Kidney epithelial cell (primary cell): ENCODE results near the gene ANKHD1. TPM values are rescaled to one million over a fixed set of nuclear protein-coding genes. Genes with fewer than 3 reads are reported as not detected.

Experiments used
- DNase-seq: peaks from one replicate; pipeline ENCODE4 v3.0.0-alpha.2; 2010; ENCODE audit warnings: low read depth
- H3K27me3 ChIP-seq: 2 replicates; pipeline ENCODE4 v1.6.0; 2011; ENCODE audit warnings: low read length; ENCODE audit not compliant: control insufficient read depth, insufficient read depth
- H3K36me3 ChIP-seq: 2 replicates; pipeline ENCODE4 v1.5.1; 2011; ENCODE audit warnings: low read length; ENCODE audit not compliant: control insufficient read depth, insufficient read depth
- H3K4me3 ChIP-seq: 2 replicates; pipeline ENCODE4 v1.5.1; 2011; ENCODE audit warnings: low read depth, mild to moderate bottlenecking, control low read depth, low read length
- total RNA-seq: library from RNA; depleted of rRNA; stranded (reverse); fragments of >200 nt; gene quantifications from 2 replicates; pipeline ENCODE4 v1.2.3, GENCODE V29; 2015
- TF ChIP-seq, protein P1 (sequence below): IDR thresholded peaks from 2 replicates; pipeline ENCODE4 v1.5.1; 2011; ENCODE audit warnings: mild to moderate bottlenecking, moderate library complexity, low read length, control low read depth, inconsistent platforms; ENCODE audit not compliant: insufficient read depth, poor library complexity, severe bottlenecking

ANKHD1 gene
- total RNA-seq, 1 donor from 2014 or later, result 80.4 TPM

DNA sequence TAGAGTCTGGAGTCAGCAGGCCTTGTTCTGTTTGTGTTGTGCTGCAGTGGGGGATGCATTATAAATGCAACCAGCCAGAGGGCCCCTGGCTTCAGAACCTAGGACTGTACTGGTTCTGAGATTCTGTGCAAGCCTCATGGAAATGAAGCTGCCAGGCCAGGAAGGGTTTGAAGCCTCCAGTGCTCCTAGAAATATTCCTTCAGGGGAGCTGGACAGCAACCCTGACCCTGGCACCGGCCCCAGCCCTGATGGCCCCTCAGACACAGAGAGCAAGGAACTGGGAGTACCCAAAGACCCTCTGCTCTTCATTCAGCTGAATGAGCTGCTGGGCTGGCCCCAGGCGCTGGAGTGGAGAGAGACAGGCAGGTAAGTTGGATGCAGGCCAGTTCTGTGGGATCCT lies 41.5 kb upstream of the ANKHD1 start, which contains the start of gene SLC4A9:
Gene SLC4A9 (plus strand): TSS at position 94 of the 400 bp plus-strand sequence. CDS start 43 bp downstream, at position 137.
- TF ChIP-seq, protein P1, sequence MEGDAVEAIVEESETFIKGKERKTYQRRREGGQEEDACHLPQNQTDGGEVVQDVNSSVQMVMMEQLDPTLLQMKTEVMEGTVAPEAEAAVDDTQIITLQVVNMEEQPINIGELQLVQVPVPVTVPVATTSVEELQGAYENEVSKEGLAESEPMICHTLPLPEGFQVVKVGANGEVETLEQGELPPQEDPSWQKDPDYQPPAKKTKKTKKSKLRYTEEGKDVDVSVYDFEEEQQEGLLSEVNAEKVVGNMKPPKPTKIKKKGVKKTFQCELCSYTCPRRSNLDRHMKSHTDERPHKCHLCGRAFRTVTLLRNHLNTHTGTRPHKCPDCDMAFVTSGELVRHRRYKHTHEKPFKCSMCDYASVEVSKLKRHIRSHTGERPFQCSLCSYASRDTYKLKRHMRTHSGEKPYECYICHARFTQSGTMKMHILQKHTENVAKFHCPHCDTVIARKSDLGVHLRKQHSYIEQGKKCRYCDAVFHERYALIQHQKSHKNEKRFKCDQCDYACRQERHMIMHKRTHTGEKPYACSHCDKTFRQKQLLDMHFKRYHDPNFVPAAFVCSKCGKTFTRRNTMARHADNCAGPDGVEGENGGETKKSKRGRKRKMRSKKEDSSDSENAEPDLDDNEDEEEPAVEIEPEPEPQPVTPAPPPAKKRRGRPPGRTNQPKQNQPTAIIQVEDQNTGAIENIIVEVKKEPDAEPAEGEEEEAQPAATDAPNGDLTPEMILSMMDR, result no peak
- DNase-seq, result no peak

DNA sequence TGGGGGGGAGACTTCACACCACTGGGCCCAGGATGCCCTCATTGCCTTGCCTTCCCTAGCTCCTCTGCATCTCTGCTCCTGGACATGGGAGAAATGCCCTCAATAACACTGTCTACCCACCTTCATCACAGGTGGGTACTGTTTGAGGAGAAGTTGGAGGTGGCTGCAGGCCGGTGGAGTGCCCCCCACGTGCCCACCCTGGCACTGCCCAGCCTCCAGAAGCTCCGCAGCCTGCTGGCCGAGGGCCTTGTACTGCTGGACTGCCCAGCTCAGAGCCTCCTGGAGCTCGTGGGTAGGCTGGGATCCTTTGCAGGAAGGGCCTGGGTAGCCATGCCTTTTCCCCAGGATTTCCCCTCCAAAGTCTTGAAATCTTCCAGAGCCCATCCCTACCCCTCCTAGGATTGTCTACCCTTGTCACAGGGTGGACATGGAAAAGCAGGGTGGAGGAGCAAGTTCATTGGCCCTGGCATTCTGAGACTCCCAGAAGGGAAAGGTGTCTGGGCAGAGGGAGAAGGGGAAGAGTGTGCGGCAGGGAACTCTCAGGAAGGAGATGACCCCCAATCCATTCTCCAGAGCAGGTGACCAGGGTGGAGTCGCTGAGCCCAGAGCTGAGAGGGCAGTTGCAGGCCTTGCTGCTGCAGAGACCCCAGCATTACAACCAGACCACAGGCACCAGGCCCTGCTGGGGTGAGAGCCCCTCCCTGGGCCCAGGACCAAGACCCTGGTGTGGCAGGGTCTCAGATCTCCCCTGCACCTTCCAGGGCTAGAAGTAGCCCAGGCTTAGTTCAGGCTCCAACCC lies 40.8 kb upstream of the ANKHD1 start:
- no peaks in the 10 kb centered on the region for H3K27me3 ChIP-seq
- no peak overlapping the region for H3K4me3 ChIP-seq
- H3K36me3 ChIP-seq, result no peaks in the 10 kb centered on the region
- DNase-seq, result no peak
- TF ChIP-seq, protein P1, result no peak

More for the DNA sequence above, 41.5 kb upstream of the ANKHD1 start, which contains the start of gene SLC4A9:
- H3K27me3 ChIP-seq, result no peaks in the 10 kb centered on the region
- no peak within 1 kb of the TSS for H3K4me3 ChIP-seq
- H3K36me3 ChIP-seq, result no peaks in the 10 kb centered on the region

DNA sequence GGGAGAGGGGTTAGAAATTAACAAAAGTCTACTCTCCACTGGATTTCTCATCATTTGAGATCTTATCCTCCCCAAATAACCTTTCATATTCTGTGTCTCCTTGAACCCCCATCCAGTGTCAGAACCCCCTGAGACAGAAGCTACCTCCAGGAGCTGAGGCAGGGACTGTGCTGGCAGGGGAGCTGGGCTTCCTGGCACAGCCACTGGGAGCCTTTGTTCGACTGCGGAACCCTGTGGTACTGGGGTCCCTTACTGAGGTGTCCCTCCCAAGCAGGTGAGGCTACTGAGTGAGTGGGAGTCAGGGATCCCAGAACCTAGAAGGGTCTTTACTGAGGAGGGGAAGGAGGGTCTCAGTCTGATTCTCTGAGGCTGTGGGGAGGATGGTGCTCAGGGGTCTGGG lies 39.7 kb upstream of the ANKHD1 start:
- Histone ChIP-seq H3K27me3 (no peaks in the 10 kb centered on the region), H3K4me3 (no peak overlapping the region), H3K36me3 (no peaks in the 10 kb centered on the region)
- no peak for DNase-seq
- TF ChIP-seq, protein P1, result no peak

GRCh38 chr5:140362311-140362710 lies 39.3 kb upstream of the ANKHD1 start:
- TF ChIP-seq, protein P1, result no peak
- Histone ChIP-seq H3K4me3 (no peak overlapping the region), H3K27me3 (no peaks in the 10 kb centered on the region), H3K36me3 (no peaks in the 10 kb centered on the region)
- no peak for DNase-seq

DNA sequence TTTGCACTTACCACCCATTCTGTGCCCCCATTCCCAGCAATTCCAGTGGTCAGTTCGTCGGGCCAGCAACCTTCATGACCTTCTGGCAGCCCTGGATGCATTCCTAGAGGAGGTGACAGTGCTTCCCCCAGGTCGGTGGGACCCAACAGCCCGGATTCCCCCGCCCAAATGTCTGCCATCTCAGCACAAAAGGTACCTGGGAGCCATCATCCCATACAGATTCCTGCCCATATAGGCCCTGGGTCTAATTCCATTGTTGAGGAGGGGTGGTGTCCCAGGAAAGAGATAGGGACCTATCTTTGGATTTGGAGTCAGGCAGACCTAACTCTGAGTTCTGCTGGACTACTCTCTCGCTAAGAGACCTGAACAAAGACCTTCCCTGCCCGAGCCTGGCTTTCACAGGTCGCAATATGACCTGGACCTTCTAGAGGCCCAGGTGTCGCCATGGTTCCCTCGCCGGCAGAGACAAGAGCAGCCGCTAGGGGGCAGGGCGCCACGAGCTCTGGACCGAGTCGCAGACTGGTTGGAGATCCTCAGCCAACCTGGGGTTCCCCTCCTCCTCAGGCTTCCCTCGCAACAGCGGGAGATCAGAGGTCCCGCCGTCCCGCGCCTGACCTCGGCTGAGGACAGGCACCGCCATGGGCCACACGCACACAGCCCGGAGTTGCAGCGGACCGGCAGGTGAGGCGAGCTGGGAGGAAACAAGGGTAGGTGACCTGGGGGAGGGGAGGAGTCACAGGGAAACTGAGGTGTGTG lies 38.6 kb upstream of the ANKHD1 start:
- Histone ChIP-seq H3K27me3 (no peaks in the 10 kb centered on the region), H3K4me3 (peak overlapping the region; percentile 25), H3K36me3 (no peaks in the 10 kb centered on the region)
- DNase-seq, result no peak
- TF ChIP-seq, protein P1, result peak; percentile 98
